Stimulated activated CD8-positive, alpha-beta memory T cell treated with anti-CD3 and anti-CD28 coated beads, Interleukin-15, amount 100 ng/mL, for 4 hours (primary cell): ENCODE results near the gene DPH7.
"Not testable (repeated sequence)": the region's sequence is repeated elsewhere in the genome, so short reads cannot be mapped to it uniquely, and the experiment has no call there.

ENCODE experiments used
- DNase-seq, 2 donors: peaks; one replicate each; pipeline ENCODE4 v3.0.0-alpha.2; 2020; ENCODE audit warnings: low read depth in 2 of 2

Gene DPH7

DNA sequence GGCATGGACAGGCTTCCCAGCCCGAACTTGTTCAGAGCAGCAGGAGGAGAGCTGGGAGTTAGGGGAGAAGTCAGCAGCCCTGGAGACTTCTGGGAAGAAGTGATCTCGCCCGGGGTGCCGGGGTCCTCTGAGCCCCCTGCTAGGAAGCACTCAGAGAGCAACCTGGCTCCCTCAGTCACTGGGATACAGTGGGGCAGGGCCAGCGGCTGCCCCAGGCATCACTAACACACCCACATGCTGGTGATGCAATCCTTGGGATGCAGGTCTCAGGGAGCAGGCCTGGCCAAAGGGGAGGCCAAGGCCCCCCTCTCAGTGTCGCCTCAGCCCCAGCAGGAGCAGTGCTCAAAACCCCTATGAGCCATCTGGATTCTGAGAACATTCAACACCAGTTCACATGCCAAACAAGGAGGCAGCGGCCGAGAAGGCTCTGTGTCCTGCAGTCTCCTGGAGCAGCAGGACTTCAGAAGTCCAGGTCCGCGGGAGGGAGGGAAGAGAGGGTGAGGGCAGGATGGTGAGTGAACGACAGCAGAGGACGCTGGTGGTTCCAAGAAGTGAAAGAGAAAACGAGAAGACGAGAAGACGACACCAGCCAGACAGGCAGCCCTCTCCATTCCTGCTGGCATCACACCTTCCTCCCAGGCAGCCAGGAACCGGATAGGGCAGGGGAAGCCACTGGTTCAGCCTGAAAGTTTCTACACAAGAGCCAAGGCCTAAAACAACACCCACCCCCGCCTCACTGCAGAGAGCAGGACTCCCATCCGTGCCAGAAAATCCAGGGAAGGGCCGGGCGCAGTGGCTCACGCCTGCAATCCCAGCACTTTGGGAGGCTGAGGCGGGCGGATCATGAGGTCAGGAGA lies 30.8 kb downstream of the DPH7 start:
- DNase-seq: no peak

DNA sequence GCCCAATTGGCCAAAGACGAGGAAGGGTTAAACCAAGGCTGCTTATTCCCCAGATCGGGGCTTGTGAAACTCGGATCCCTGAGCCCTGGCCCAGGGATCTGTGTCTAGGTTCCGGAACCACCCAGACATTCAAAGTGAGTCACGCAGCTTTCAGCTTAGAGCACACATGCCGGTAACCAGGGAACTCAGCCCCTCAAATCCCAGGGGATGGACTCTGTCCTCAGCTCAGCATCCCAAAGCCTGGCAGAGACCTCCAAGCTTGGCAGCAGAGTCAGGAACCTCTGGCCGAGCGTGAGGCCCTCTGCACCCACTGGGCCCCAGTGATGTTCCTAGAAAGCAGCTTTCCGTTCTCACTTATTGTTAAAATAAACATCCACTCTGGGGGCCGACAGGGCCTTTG lies 33.6 kb downstream of the DPH7 start:
- DNase-seq: no peak

DNA sequence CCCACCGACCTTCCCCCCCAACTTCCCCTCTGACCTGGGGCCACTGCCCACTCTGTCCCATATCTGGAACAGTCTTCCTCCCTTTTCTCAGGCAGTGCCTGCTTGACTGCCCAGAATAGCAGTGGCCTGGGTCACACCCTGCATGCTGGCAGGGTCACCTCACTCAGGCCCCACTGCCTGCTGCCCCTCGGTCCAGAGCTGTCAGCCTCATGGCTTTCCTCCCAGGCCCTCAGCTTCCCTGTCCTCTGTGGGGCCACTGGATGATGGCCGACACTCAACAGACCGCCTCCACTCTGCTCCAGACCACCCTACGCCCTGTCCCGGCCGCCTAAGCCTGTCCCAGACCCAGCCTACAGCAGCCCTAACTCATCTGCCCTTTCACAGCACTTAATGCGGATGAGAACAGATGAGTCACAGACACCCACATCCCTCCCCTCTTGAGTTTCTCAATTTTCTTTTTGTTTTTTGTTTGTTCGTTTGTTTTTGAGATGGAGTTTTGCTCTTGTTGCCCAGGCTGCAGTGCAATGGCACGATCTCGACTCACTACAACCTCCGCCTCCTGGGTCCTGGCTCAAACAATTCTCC lies 34.5 kb downstream of the DPH7 start:
- no peak for DNase-seq

DNA sequence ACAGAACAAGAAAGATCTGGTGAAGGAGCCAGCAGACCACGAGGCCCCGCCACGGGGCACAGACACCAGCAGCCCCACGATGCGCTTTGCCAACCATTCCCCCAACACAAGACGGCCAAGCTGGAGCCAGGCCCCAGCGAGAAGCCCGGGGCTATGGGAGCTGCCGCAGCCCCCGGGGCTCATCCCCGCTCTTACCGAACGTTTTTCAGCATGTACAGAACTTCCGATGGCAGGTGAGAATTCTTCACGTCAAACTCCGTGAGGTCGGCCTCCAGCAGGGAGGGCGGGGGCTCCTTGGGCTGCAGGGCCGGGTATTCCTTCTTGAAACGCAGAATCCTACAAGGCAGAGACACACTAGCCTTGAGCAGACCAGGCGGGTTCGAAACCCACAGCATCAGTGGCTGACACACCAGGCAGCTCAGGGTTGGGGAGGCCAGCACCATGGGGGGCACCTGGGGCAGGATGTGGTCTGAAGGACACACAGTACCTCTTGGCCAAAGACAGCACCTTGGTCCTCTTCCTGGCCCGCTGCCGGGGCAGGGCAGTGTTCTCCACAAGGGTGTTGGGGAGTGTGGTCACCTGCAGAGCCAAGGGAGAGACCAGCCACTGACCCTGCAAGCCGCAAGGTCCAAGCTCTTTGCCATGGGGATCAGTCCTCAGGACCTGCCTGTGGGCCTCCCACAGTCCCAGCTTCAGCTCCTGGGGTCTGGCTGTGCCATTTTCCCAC lies 35.3 kb downstream of the DPH7 start:
- DNase-seq: no peak

DNA sequence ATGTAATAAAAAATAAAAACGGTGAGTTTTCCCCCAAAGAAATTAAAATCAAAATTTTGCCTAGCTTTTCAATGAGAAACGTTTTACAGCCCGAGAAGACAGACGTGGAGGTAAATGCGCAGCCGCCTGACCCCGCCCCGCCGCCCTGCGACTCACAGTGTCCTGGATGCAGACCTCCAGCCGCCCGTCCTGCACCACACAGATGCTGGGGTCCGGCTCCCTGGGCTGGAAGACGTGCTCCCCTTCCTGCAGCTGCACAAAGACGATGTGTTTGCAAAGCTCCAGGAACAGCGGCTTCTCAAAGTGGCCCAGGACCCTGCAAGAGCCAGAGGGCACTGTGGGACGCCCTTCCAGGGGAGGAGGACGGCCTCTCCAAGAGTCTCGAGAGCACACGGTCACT lies 36.2 kb downstream of the DPH7 start:
- no peak for DNase-seq

DNA sequence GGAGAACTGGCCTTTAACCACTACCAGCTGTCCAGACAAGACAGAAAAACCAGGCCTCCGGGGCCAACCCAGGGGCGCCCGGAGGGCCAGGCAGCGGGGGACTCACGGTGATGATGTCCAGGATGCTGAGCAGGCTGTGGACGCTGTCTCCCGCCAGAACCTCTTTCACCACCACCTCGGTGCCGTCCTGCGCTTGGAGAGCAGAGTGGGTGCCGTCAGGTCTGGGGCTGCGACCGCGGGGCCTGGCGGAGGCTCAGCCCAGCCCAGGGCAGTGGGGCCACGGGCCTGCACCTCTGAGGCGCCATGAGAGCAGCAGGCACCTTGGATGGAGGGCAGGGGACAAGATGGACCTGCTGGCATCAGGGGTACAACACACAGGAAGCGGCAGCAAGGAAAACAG lies 38.2 kb downstream of the DPH7 start:
- no peak for DNase-seq

DNA sequence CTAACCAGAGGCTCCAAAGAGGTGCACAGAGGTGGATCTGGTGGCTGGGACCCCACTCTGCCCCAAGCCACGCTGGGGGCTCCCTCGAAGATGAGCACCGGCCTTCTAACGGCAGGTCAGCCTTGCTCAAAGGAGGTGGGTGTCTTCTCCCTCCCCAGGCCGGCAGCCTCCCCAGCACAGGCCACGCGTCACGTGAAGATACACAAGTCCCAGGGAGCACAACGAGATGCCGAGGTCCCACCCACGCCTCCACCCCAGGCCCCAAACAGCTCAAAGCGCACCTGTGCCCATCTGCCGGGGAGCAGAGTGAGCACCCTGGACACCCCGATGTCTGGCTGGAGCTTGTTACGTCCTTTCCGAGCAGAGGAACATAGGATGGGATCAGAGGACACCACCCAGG lies 40.7 kb downstream of the DPH7 start:
- DNase-seq: no peak

DNA sequence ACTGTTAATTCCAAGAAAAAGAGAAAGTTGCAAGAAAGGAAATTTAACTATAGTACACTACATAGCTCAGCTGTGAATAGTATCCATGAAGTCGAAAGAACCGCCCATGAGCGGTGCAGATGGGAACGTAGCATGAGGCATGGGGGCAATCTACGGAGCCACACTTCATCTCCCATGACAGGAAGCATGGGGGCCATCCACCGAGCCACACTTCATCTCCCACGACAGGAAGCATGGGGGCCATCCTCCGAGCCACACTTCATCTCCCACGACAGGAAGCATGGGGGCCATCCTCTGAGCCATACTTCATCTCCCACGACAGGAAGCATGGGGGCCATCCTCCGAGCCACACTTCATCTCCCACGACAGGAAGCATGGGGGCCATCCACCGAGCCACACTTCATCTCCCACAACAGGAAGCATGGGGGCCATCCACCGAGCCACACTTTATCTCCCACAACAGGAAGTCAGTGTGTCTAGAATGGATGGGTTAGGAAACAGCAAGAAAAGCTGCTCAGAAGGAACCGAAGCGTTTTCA lies 42.1 kb downstream of the DPH7 start:
- not testable (repeated sequence) for DNase-seq

DNA sequence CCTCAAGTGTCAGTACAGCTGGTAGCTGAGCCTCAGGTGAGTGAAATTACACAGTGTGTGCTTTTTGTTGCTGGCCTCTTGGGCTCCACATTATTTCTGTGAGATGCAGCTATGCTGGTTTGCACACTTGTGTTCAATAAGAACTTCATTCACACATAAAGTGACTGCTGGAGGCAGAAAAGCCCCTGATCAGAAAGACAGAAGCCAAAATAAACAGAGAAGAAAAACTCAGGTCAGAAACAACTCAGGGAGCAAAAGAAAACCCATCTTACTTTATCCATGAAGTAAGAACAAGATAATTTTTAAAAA lies 43.7 kb downstream of the DPH7 start:
- no peak for DNase-seq

DNA sequence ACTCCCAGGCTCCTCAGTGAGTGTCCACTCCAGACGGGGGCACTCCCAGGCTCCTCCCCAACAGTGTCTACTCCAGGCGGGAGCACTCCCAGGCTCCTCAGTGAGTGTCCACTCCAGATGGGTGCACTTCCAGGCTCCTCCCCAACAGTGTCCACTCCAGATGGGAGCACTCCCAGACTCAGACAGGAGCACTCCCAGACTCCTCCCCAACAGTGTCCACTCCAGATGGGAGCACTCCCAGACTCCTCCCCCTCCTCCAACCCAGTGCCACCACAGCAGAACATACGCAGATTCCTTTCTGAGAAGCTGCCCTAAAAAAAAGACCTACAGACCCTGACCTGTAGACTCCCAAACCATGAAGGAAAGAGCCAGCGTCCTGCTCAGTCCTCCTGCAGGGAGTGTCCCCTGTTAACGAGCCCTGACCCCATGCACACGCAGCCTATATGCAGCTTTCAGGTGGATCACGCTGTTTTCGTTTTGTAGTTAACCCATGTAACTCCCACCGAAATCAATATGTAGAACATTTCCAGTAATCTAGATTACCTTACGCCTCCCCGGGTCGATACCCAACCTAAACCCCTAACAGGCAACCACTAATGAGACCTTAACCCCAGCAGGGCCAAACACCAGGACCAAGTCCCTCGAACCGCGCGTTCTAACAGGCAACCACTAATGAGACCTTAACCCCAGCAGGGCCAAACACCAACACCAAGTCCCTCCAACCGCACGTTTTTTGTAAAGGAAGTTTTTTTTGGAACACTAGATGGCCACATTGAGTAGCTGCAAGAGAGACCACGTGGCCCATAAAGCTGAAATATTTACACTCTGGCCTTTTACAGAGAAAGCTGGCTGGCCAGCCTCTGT lies 44.2 kb downstream of the DPH7 start:
- DNase-seq: no peak

DNA sequence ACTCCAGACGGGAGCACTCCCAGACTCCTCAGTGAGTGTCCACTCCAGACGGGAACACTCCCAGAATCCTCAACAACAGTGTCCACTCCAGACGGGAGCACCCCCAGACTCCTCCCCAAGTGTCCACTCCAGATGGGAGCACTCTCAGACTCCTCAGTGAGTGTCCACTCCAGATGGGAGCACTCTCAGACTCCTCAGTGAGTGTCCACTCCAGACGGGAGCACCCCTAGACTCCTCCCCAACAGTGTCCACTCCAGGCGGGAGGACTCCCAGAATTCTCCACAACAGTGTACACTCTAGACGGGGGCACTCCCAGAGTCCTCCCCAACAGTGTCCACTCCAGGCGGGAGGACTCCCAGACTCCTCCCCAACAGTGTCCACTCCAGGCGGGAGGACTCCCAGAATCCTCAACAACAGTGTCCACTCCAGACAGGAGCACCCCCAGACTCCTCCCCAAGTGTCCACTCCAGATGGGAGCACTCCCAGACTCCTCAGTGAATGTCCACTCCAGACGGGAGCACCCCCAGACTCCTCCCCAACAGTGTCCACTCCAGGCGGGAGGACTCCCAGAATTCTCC lies 45.7 kb downstream of the DPH7 start:
- not testable (repeated sequence) for DNase-seq

DNA sequence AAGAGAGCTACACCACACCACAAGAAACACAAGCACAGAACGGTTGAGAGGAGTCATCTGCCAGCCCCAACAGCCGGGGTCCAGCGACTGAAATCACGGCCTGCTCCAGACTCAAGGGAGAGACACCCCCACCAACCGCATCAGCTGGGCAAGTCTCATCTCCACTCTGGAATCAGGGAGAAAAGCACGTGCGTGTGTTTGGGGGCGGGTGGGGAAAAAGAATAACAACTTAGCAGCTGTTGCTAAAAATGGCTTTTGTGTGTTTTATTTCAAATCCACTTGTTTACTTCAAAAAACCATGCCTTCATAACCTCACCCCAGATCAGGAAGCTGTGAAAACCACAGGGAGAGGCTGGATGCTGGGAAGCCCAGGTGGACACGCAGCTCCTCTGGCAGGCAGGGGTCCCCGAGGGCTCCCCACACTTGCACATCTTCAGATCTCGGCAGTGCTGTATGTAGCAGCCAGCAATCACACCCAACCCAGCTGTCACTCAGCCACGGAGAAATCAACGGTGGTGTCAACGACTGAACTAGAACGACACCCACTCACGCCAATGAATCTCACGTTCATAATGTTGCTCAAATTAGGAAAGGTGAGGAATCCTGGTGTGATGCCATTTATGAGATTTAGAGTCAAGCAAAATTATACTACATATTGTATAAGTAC lies 47.5 kb downstream of the DPH7 start:
- DNase-seq: no peak

DNA sequence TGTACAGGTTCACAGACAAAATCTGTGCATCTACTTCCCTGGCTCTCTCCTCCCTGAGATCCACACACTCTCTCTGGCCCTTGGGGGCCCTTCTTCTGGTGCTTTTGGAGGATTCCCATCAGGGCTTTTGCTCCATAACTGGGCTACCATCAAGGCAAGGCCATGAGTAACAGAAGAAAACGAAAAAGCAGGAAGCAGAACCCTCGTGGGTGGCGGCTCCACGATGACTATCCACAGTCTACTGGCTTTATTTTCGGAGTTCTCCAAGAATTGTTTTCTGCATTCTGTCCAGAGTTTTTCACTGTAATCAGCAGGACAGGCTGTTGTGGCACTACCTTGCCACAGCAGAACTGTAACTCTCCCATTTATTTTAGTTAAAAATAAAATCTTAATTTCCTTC lies 48.4 kb downstream of the DPH7 start:
- no peak for DNase-seq

DNA sequence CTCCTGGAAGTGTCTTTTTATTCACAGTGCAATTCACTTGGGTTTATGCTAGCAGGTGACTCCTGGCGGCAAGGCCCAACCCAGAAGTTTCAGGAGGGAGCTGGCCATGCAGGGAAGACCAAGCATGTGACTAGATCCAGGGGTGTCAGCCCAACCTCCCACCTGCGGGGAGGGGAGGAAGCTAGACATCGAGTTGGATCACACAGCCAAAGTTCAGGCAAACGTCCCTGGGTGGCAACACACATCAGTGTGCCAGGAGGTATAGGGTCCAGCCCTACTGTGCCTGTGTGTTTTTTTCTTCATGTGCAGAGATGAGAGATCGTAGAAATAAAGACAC lies 53.8 kb downstream of the DPH7 start:
- no peak for DNase-seq

DNA sequence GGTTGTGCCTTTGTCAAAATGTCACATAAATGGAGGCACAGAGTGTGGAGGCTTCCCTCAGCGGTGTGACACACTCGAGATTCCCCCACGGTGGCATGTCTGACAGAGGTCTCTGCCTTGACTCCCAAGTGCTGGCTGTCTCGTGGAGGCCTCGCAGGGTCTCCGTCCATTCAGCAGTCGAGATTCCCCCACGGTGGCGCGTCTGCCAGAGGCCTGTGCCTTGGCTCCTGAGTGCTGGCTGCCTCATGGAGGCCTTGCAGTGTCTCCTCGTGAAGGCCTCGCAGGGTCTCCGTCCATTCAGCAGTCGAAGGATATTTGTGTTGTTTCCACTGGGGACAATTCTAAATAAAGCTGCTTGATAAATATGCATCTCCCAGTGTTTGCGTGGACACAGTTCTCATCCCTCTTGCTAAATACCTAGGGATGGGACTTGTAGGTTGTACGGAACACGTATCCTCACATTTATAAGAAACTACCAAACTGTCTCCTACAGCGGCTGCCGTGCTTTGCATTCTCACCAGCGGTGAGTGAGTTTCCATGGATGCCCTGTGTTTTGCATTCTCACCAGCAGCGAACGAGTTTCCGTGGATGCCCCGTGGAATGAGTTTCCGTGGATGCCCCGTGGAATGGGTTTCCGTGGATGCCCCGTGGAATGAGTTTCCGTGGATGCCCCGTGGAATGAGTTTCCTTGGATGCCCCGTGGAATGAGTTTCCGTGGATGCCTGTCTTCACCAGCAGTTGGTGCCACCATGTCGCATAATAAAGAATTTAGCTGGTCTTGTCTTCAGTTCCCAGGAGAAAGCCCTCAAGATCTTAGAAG lies 54.4 kb downstream of the DPH7 start:
- DNase-seq: no peak

DNA sequence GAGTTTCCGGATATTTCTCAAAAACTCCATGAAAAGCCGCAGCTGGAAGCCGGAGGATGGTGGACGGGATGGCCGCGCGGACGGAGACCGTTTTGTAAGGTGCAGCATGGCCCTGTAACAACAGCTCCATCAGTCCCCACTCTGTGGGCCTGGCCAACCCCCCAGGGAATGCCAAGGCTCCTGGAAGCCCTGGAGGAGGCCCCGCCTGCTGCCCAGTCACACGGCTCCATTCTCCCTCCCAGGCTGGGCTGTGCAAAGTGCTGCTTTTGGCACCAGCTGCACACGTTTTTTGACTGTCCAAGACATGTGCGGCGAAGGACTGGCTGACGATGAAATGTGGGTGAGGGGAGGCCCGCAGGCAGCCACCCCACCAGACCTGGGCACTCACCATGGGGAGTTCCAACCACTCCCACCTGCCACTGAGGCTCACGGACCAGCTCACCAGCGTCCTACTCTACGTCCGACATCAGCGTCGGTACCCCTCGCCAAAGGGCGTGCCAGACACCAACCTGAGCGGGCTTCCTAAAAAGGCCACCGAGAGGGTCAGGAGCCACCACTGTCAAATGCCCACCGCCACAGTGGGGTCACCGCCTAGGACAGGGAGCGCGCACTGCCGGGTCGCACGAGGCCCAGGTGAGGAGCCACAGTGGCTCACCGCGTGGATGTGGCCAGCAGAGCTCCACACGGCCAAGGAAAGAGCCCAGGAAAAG lies 55.8 kb downstream of the DPH7 start:
- DNase-seq: no peak

DNA sequence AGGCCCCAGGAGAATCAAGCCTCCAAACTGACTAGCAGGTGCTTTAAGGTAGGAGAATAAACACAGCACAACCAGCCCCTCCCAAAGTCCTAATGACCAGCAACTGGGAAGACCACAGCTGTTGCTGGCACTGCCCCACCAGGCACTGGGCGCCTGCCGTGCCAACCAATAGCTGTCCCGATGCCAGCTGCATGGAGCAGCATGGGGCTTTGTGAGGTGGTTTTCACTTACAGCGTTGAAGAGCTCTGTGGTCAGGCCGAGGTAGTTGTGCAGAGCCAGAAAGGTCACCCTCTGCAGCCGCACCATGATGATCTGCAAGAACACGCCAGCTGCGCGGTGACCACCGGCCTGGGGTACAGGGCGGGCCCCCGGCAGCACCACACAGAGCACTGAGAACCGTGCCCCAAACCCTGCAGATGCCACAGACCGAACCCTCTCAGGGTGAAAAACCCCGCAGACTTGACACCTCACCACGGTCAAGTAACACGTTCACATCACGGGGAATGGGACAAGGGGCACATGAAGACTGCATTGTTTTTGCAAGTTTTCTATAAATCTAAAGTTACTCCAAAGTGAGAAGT lies 57.2 kb downstream of the DPH7 start:
- DNase-seq: no peak

DNA sequence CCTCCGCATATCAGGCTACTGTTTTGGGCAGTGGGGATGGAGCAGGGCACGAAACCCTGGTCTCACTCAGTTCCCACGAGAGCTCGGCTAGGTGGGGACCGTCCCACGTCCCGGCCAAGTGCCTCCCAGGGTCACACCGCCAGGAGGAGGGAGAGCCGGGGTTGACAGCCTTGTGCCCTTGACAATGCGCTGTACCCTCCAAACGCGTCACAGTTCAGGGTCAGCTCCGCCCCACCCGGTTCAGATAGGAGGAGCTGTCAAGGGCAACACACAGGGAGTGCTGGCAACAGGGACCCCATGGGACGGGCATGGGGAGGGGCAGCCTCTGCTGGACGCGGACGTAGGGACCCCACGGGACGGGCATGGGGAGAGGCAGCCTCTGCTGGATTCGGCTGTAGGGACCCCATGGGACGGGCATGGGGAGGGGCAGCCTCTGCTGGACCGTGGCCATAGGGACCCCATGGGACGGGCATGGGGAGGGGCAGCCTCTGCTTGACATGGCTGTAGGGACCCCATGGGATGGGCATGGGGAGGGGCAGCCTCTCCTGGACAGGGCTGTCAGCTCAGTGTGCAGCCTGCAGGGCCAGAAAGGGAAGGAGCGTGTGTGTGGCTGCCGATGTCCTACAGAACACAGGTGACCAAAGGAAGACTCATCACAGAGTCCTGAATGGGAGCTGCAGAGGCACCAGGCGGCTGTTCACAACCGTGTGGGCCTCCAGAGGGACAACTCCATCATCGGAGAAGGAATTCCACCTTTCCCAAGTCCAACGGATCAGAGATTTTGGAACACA lies 57.9 kb downstream of the DPH7 start:
- DNase-seq: no peak
